K562 treated with DMSO at 1 percent for 12 hours (cell line): ENCODE measurements around the gene ANKHD1. TPM values are rescaled to one million over a fixed set of nuclear protein-coding genes. Genes with fewer than 3 reads are reported as not detected.

Source experiments
- total RNA-seq: library from RNA; unstranded; fragments of 300-600 nt; gene quantifications from 2 replicates; pipeline ENCODE4 v1.2.3, GENCODE V29; 2022; ENCODE audit not compliant: insufficient read depth

Gene ANKHD1, protein sequence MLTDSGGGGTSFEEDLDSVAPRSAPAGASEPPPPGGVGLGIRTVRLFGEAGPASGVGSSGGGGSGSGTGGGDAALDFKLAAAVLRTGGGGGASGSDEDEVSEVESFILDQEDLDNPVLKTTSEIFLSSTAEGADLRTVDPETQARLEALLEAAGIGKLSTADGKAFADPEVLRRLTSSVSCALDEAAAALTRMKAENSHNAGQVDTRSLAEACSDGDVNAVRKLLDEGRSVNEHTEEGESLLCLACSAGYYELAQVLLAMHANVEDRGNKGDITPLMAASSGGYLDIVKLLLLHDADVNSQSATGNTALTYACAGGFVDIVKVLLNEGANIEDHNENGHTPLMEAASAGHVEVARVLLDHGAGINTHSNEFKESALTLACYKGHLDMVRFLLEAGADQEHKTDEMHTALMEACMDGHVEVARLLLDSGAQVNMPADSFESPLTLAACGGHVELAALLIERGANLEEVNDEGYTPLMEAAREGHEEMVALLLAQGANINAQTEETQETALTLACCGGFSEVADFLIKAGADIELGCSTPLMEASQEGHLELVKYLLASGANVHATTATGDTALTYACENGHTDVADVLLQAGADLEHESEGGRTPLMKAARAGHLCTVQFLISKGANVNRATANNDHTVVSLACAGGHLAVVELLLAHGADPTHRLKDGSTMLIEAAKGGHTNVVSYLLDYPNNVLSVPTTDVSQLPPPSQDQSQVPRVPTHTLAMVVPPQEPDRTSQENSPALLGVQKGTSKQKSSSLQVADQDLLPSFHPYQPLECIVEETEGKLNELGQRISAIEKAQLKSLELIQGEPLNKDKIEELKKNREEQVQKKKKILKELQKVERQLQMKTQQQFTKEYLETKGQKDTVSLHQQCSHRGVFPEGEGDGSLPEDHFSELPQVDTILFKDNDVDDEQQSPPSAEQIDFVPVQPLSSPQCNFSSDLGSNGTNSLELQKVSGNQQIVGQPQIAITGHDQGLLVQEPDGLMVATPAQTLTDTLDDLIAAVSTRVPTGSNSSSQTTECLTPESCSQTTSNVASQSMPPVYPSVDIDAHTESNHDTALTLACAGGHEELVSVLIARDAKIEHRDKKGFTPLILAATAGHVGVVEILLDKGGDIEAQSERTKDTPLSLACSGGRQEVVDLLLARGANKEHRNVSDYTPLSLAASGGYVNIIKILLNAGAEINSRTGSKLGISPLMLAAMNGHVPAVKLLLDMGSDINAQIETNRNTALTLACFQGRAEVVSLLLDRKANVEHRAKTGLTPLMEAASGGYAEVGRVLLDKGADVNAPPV (N-terminal part only)
- 23.4 and 87.3 TPM in 2 replicates for total RNA-seq

DNA sequence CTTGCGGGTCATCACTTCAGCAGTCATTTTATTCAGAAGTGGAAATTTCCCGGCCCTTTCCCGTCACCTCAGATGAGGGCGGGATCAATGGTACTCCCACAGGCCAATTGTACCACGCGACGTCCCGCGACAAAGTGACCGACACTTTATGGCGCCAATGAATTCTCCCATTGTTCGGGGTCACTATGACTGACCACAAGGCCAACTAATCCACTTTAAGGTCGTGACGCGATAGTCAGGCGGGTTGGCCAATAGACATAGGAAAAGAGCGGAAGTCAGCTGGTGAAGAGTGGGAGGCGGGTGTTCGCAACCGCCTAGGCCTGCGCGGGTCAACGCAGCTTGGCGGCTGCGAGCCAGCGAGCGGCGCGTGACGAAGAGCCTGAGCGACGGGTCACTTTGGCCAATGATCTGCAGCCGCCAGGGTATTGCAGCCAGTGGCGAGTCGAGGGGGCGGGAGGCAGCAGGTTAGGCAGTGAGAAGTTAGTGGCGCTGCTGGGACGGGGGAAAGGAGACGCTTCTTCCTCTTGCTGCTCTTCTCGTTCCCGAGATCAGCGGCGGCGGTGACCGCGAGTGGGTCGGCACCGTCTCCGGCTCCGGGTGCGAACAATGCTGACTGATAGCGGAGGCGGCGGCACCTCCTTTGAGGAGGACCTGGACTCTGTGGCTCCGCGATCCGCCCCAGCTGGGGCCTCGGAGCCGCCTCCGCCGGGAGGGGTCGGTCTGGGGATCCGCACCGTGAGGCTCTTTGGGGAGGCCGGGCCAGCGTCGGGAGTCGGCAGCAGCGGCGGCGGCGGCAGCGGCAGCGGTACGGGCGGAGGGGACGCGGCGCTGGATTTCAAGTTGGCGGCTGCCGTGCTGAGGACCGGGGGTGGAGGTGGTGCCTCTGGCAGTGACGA is at the start of gene ANKHD1:
TSS of gene ANKHD1 (plus strand) at position 472 of the 896 bp plus-strand sequence. CDS start at position 607, 135 bp downstream.

GRCh38 chr5:140360101-140360500 is 41.5 kb upstream of the ANKHD1 start, which contains the start of gene SLC4A9:
Gene SLC4A9 (plus strand): TSS chr5:140360194. CDS start chr5:140360237, 43 bp downstream.

DNA sequence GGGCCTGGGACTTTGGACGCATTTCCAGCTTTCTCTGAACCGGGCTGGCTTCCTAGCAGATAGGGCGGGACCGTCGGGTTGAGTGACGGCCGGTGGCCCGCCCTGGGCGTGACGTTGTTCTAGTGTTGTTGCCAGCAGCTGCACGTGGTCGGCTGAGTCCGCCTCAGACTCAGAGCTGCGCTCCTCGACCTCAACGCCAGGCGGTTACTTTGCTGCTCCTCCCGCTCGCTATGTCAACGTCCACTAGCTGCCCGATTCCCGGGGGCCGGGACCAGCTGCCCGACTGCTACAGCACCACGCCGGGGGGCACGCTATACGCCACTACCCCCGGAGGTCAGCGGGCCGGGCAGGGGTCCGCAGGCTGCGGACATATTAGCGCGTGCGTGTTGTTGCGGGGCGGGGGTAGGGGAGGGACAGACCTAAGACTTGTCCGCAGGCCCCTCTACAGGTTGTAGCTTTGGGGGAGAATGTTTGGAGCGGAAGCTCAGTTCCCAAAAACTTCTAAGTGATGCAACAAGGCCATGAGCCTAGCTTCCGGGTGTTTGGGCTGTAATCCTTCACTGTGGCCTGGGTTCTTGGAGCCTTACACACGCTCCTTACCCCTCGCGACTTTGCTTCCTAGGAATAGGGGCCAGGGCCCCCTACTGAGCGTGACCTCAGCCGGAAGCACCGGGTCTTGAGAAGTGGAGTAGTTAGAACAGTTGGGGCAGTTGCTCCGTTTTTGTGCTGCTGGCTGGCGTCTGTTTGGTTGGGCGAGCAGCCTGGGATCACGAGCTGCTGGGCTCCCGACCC is 146.1 kb downstream of the ANKHD1 start, which contains the start of gene EIF4EBP3:
TSS of gene EIF4EBP3 (plus strand) at position 155 of the 792 bp plus-strand sequence. CDS start at position 231, 76 bp downstream.

DNA sequence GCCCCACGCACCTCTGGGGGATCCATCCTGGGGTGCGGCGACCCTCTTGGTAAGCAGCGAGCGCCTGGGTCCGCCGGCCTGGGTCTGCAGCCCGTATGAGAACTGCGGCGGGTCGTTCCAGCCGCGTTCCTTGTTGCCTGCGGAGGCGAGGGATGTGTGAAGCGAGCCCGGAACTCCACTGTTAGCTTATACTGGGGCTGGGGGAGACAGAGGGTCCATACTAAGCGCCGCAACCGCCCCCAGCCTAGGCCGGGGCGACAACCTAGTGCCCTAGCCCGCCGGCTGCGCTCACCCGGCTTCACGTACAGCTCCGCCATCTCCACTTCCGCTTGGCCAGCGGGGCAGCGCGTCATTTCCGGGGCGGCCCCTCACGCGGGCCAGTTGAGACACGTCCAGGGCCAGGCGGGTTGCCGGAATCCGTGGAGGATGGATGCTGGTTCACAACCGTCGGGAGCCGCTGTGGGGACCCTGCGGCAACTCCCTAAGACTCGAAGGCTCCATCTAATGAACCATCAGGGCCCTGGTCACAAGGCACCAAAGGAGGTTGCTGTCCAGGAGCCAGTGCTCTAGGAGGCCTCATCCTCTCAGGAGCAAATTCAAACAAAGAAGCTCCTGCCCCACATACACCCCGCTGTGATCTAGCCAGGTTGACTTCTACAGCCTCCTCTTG is 155.6 kb downstream of the ANKHD1 start, which contains the start of gene SRA1:
TSS of gene SRA1 (minus strand) at position 338 of the 670 bp plus-strand sequence. CDS start at position 317, 21 bp downstream.

DNA sequence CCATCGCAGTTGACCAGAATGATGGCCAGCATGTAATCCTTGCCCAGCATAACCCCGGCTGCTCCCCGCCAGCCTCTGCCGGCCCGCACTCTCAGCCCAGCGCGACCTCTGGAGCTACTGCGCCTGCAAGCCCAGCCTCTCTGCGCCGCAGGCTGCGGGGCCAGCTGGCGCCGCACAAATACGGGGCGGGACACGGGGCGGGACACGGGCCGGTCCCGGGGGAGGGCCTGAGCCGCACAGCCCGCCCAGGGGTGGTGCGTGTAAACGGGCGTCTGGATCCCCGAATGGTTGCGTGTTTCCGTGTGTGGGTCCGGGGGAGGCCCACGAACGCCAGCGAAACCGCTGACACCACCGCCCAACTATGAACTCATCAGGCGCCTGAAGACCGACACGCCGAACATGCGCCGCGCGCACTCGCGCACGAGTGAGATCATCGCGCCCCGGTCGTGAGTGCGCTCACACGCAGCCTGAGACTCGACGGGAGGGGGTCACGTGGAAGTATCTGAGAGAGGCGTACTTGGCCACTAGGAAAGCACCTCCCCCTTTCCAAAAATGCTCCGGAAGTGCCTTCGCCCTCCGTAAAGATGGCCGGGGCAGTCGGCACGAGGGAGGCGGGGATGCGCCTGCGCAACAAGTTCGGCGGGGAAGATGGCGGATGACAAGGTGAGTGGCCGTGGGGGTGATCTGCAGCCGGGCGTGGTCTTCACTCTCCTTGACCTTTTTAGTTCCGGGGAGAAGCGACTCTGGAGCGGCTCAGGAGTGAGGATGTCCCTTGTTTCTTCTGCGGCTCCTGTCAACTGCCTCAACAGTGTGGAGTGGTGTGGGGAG is 162.8 kb downstream of the ANKHD1 start, which contains the start of the genes APBB3 and SLC35A4:
TSS of gene APBB3 (minus strand) at position 403 of the 828 bp plus-strand sequence. CDS start at position 50, 353 bp downstream.
TSS of gene SLC35A4 (plus strand) at position 633 of the 828 bp plus-strand sequence. CDS start 2,342 bp downstream, outside the sequence.

Other genes starting within 250 kb of the ANKHD1 start
- 110 and 116 TPM in 2 replicates for gene CYSTM1, start 226.6 kb upstream of the ANKHD1 start, total RNA-seq
- 64.8 and 83.1 TPM in 2 replicates for gene PFDN1, start 98.7 kb upstream of the ANKHD1 start, total RNA-seq
- gene HBEGF, start 55.2 kb upstream of the ANKHD1 start, total RNA-seq, result 0.57 and 2.9 TPM in 2 replicates
- gene SLC4A9, start 41.6 kb upstream of the ANKHD1 start, total RNA-seq, result not detected in 2 replicates
- gene EIF4EBP3, start 145.8 kb downstream of the ANKHD1 start, total RNA-seq, result 5.1 TPM in 1 of 2 replicates, not detected in the other
- 32.8 and 34.4 TPM in 2 replicates for gene SRA1, start 155.6 kb downstream of the ANKHD1 start, total RNA-seq
- gene APBB3, start 162.8 kb downstream of the ANKHD1 start, total RNA-seq, result 7.1 and 18.0 TPM in 2 replicates
- gene SLC35A4, start 163.0 kb downstream of the ANKHD1 start, total RNA-seq, result 77.4 and 188 TPM in 2 replicates
- 0.75 and 1.0 TPM in 2 replicates for gene CD14, start 231.3 kb downstream of the ANKHD1 start, total RNA-seq
- gene TMCO6, start 237.6 kb downstream of the ANKHD1 start, total RNA-seq, result 13.5 and 15.1 TPM in 2 replicates
- 208 and 301 TPM in 2 replicates for gene NDUFA2, start 245.8 kb downstream of the ANKHD1 start, total RNA-seq
- 122 and 166 TPM in 2 replicates for gene IK, start 246.0 kb downstream of the ANKHD1 start, total RNA-seq